B cell (primary cell): Measurements from ENCODE around the gene UMAD1.

Experiments
- CTCF ChIP-seq: fragments of 200-600 bp; IDR thresholded peaks from one replicate; pipeline ENCODE4 v1.8.0; 2022; ENCODE audit warnings: antibody characterized with exemption, mild to moderate bottlenecking
- EZH2 ChIP-seq: IDR thresholded peaks from 2 replicates; pipeline ENCODE4 v1.6.1; 2012; ENCODE audit warnings: borderline replicate concordance, low read depth, mild to moderate bottlenecking, moderate library complexity, low read length; ENCODE audit not compliant: insufficient read depth, poor library complexity, severe bottlenecking

- TF ChIP-seq CTCF: no peak
- no peak for TF ChIP-seq EZH2
Measured at GRCh38 chr7:7642081-7642480, 1.5 kb downstream of the UMAD1 start.
